Measurements from ENCODE around the gene NEMF. TPM values are rescaled to one million over a fixed set of nuclear protein-coding genes. Genes with fewer than 3 reads are reported as not detected.
"Not testable (repeated sequence)": the region's sequence is repeated elsewhere in the genome, so short reads cannot be mapped to it uniquely, and the experiment has no call there.

Gene NEMF
- total RNA-seq, 6 donors from 2014 or later = 47.9 to 293 (median 73.7) TPM

DNA sequence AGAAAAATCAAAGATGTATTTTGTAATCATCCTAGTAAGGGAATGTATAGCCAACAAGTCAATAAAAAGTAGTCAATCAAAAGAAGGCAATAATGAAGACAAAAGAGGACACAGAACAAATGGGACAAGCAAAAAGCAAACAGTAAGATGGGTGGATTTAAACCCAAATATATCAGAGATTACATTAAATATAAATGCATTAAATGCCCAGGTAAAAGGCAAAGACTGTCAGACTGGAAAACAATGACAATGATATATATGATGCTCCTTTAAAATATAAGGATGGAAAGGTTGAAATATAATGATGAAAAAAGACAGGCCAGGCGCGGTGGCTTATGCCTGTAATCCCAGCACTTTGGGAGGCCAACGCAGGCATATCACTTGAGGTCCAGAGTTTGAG lies 35.7 kb downstream of the NEMF start:
- Histone ChIP-seq H3K36me3 (peaks cover 20 to 90% (median 69%) of the 10 kb centered on the region in 4 donors), H3K9me3 (peaks cover 0 to 10% (median 6%) of the 10 kb centered on the region in 4 donors), H3K27ac (no peak overlapping the region), H3K4me3 (no peak overlapping the region), H3K4me1 (no peaks in the 10 kb centered on the region), H3K27me3 (no peaks in the 10 kb centered on the region)
- DNase-seq = no peak
- 94 to 98% methylated on average over 3 of the region's 3 CpGs for whole genome bisulfite sequencing, 2 donors
- TF ChIP-seq POLR2AphosphoS5 (IDR thresholded peaks at IDR 0.05) (no peak), CTCF (IDR thresholded peaks at IDR 0.05) (no peak), EP300 (IDR thresholded peaks at IDR 0.05) (no peak), POLR2A (IDR thresholded peaks at IDR 0.05) (no peak)
- ATAC-seq (ENCODE audit: low FRiP score in 2 of 2) = no peak

DNA sequence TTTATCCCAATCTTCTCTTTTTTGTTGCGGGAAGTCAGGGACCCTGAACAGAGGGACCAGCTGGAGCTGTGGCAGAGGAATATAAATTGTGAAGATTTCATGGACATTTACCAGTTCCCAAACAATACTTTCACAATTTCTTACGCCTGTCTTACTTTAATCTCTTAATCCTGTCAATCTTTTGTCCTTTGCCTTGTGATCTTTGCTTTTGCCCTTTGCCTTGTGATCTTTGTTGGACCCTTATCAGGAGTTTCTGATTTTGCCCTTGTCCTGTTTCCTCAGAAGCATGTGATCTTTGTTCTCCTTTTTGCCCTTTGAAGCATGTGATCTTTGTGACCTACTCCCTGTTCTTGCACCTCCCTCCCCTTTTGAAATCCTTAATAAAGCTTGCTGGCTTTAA lies 36.5 kb downstream of the NEMF start:
- 91 to 97% methylated on average over 2 of the region's 2 CpGs for WGBS, 2 donors
- H3K4me1 ChIP-seq; ATAC-seq (ENCODE audit: low FRiP score in 2 of 2); H3K4me3 ChIP-seq; H3K27ac ChIP-seq; DNase-seq; H3K27me3 ChIP-seq: not testable (repeated sequence)
- Histone ChIP-seq H3K36me3 (peaks cover 24 to 94% (median 71%) of the 10 kb centered on the region in 4 donors), H3K9me3 (peaks cover 0 to 10% (median 6%) of the 10 kb centered on the region in 4 donors)

DNA sequence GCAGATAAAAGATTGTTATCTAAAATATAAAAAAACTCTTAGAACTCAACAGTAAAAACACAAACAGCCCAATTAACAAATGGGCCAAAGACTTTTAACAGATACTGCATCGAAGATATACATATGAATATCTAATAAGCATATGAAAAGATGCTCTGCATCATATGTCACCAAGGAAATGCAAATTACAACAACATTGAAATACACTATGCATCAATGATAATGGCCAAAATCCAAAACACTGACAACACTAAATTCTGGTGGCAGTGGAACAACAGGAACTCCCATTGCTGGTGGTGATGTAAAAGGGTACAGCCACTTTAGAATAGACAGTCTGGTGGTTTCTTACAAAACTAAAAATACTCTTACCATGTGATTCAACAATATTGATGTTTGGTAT lies 43.8 kb downstream of the NEMF start:
- Histone ChIP-seq H3K27me3 (no peaks in the 10 kb centered on the region), H3K27ac (no peak overlapping the region), H3K36me3 (peaks cover 16 to 92% (median 52%) of the 10 kb centered on the region in 4 donors), H3K9me3 (no peaks in the 10 kb centered on the region), H3K4me3 (no peak overlapping the region), H3K4me1 (no peaks in the 10 kb centered on the region)
- DNase-seq (no peak), ATAC-seq (ENCODE audit: low FRiP score in 2 of 2) (no peak)
- TF ChIP-seq POLR2A (IDR thresholded peaks at IDR 0.05) (no peak), CTCF (IDR thresholded peaks at IDR 0.05) (no peak), POLR2AphosphoS5 (IDR thresholded peaks at IDR 0.05) (no peak), EP300 (IDR thresholded peaks at IDR 0.05) (no peak)
- WGBS, 2 donors = 0% methylated on average over 1 of the region's 1 CpG

GRCh38 chr14:49796025-49796424 lies 56.6 kb downstream of the NEMF start:
- Histone ChIP-seq H3K4me3 (no peak overlapping the region), H3K4me1 (no peaks in the 10 kb centered on the region), H3K36me3 (peaks cover 36 to 95% (median 75%) of the 10 kb centered on the region in 4 donors), H3K27me3 (no peaks in the 10 kb centered on the region), H3K27ac (no peak overlapping the region), H3K9me3 (no peaks in the 10 kb centered on the region)
- ATAC-seq (ENCODE audit: low FRiP score in 2 of 2) (no peak), DNase-seq (no peak)
- no peak for TF ChIP-seq POLR2AphosphoS5 (IDR thresholded peaks at IDR 0.05)
- TF ChIP-seq CTCF (IDR thresholded peaks at IDR 0.05) = no peak
- TF ChIP-seq EP300 (IDR thresholded peaks at IDR 0.05) = no peak
- TF ChIP-seq POLR2A (IDR thresholded peaks at IDR 0.05) = no peak
- 92 to 98% methylated on average over 2 of the region's 2 CpGs for WGBS, 2 donors

- WGBS, 2 donors = 0% methylated on average over 1 of the region's 1 CpG
- TF ChIP-seq POLR2A (IDR thresholded peaks at IDR 0.05) = no peak
- no peak for TF ChIP-seq CTCF (IDR thresholded peaks at IDR 0.05)
- TF ChIP-seq EP300 (IDR thresholded peaks at IDR 0.05) = no peak
- TF ChIP-seq POLR2AphosphoS5 (IDR thresholded peaks at IDR 0.05) = no peak
- no peak for ATAC-seq (ENCODE audit: low FRiP score in 2 of 2)
- peaks cover 24 to 95% (median 64%) of the 10 kb centered on the region in 4 donors for H3K36me3 ChIP-seq
- H3K9me3 ChIP-seq = no peaks in the 10 kb centered on the region
- no peaks in the 10 kb centered on the region for H3K4me1 ChIP-seq
- no peak overlapping the region for H3K27ac ChIP-seq
- no peak for DNase-seq
- H3K4me3 ChIP-seq = no peak overlapping the region
- no peaks in the 10 kb centered on the region for H3K27me3 ChIP-seq
These were observed 60.0 kb downstream of the NEMF start for GRCh38 chr14:49792618-49793017.
